HG02678 (cell line): Measurements from ENCODE around the gene PLCB4.
"Not testable (repeated sequence)": the region's sequence is repeated elsewhere in the genome, so short reads cannot be mapped to it uniquely, and the experiment has no call there.

Experiments
- ATAC-seq: cut with Tn5 transposase; IDR thresholded peaks from one replicate; pipeline ENCODE4 v1.9.1; 2021; ENCODE audit warnings: mild to moderate bottlenecking, moderate library complexity; ENCODE audit not compliant: unreplicated experiment

The PLCB4 gene

DNA sequence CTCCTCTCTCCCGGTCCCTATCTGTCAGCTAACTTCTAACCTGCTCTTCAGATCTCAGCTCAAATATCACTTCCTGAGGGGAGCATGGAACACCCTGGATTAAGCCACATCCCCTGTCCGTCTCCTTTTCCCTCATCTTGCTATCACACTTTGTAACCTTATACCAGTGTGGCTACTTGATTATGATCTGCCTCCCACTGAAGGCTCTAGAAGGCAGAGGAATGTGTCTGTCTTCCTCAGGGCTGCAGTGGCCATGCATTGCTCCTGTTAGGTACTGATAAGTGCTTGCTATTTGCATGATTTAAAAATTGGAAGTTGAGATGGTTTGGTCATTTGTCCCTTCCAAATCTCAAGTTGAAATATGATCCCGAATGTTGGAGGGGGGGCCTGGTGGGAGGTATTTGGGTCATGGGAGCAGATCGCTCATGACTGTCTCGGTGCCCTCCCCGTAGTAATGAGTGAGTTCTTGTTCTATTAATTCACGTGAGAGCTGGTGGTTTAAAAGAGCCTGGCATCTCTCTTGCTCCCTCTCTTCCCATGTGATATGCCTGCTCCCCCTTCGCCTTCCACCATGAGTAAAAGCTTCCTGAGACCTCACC, 71.4 kb downstream of the PLCB4 start:
- ATAC-seq, result no peak

DNA sequence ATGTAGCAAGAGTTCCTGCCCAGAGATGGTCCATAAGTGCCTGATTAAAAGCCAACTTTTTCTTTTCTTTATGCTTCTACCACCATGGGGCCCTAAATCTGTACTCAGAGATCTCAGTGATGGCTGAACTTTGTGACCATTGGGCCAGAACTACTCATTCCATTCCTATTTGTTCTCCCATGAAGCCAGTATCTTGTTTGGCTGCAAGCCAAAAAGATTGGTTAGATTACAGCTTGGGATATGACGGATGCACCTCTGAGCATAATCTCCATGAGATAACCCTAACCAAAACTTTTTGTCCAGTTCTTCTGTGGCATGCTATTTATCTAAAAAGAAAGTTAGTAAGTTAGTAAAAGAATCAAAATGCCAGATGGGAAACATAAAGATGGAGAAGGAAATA, 72.2 kb downstream of the PLCB4 start:
- ATAC-seq, result no peak

DNA sequence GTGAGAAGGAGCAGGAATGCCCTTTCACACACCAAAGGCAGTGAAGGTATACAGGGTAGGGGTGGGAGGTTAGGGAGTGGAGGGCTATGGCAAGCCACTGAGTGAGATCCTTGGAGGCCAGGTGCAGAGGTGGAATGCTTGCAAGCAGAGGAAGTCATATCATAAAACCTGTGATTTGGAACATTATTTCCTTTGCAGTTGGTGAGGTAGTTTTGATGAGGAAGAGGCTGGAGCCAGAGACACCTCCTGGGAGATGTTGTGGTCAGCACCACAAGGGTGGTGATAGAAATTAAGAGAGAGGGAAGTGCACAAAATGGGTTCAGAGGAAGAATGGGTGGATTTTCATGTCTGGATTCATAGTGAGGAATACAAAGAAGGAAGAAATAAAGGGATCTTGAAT, 73.0 kb downstream of the PLCB4 start:
- ATAC-seq, result no peak

DNA sequence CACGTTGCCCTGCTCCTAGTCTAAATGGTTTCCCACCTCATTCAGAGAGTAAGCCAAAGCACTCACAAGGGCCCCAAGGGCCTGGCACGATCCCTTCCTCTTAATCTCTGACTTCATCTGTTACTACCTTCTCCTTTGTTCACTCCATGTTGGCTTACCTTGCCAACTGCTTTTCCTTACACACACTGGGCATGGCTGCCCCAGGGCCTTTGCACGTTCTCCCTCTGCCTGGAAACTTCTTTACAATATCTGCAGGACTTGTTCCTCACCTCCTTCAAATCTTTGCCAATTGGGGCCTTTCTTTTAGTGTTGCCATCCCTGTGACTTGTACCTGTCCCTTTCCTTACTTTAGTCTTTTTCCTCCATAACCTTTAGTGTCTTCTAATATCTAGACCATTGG, 73.9 kb downstream of the PLCB4 start:
- ATAC-seq, result no peak

DNA sequence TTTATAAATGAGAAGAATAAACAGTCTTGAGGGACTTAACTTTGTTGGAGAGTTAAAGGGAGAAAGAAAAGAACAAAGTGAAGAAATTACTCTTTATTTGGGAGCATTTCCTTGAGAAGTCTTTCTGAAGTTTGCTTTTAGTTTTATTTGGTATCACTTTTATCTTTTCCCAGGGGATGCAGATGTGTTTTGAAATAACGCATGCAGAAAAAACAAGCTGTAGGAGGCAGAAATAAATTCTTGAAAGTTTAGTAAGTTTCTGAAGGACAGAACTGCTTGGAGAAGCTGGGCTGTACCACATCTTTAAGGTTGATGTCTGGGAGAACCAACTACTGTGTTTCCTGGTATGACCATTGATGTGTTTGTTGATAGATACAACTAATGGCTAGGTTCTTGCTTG, 75.0 kb downstream of the PLCB4 start:
- no peak for ATAC-seq

DNA sequence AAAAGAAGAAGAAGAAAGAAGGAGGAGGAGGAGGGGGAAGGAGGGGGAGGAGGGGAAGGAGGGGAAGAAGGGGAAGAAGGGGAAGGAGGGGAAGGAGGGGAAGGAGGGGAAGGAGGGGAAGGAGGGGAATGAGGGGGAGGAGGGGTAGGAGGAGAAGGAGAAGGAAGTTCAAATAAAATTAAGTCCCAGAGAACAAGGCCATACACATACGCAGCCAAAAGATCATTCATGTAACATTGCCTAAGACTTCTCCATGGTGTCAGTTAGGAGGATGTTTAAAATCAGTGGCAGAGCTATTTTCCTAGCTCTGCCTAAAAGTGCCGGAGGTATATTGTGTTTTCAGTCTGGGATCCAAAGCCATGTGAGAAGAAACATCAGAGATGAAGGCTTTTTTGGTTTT, 75.8 kb downstream of the PLCB4 start:
- ATAC-seq, result no peak

DNA sequence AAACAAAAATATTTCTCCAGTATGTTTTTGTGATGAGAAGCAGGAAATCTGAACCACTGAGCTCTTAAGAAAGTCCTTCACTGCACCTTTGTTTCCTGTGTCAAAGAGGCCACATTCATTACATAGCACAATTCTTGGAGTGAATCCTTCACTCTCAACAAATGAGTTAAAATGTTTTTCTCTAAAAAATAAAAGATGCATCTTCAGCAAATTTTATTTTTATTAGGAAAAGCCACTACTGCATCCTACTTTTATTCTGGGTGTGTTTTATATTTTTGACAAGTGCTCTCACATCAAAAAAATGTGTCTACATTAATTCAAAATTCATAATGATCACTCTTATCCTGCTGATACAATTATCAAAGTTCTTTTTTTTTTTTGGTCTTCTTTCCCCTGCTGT, 76.3 kb downstream of the PLCB4 start:
- no peak for ATAC-seq

DNA sequence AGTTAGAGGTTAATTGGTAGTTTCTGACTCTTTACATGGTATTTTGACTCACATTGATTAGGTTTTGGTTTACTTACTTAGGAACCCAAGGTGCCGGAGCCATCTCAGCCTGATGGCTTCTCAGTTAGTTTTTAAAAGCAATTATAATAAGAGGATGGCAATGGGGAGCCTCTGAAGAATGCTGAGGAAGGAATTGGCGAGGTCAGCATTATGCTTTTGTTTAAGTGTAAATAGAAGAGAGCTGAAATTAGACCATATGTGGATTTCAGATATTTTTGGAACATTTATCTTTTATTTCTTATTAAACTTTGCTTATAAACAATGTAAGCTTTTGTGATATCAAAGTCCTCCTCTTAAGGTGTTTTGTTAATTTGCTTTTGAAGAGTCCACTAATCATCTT, 77.8 kb downstream of the PLCB4 start:
- ATAC-seq, result no peak

DNA sequence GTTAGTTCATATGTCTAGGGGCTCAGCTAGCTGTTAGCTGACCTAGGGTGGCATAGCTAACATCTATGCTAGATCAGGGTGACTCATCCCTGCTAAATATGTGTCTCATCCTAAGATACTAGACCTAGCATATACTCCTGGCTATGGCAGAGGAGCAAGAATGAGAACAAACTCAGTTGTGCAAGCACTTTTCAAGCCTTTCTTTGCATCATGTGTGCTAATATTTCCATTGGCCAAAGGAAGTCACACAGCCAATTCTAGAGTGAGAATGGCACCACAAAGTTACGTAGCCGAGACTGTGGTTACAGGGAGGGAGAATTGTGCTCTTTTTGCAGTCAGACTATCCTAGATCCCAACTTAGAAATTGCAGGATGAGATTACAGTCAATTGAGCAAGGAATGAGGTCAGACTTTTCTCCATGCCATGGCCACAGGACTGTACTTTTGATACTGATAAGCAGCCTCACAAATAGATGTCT, 78.7 kb downstream of the PLCB4 start:
- no peak for ATAC-seq

DNA sequence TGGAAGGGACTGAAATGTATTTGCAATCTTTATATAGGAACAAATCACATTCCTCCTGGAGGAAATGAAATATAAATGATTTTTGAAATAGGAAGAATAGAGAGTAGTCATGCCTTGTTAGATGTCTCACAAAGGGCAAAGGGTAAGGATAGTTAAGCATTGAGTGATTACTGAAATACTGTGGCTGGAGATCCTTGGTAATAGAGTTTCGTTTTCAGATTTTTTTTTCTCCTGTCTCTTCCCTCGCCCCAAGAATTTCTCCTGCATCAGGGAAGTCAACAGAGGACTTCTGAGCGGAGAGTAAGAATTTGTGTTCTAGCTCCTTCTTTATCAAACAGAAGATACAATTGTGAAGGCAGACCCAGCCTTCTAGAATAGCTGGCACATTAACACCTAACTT, 79.4 kb downstream of the PLCB4 start:
- no peak for ATAC-seq

DNA sequence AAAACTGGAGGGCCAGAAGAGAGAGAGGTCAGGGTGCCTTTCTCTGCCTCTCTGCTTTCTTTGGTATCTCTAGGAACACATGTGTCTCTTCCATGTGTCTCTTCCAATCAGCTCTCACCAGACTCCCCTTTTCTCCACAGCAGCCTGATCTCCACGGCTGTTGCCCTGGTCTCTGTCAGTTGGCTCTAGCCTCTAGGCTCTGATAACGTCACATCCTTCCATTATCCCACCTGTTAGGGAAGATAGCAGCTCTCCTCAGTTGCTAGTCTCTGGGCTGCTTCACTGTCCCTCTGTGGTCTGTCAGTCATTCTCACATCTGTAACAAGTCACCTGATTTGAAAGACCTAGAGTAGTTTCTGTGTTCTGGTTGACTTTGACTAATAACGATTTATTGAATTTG, 80.2 kb downstream of the PLCB4 start:
- no peak for ATAC-seq

DNA sequence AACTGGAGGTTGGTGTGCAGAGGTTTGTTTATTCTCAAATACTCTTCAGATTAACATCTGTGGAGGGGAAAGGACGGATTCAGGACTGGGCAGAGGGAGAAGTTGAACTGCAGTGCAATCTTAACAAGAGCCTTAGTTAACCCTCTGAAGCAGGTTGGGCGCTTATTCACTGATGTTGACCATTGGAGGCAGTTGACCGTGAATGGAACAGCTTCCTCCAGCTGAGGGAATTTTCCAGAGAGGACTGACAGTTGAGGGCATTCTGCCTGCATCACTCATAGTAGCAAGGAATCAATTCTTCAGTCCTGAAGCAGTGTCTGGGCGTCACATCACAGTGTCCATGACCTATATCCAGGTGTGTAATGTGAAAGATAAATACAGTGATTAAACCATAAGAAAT, 80.9 kb downstream of the PLCB4 start:
- ATAC-seq, result no peak

DNA sequence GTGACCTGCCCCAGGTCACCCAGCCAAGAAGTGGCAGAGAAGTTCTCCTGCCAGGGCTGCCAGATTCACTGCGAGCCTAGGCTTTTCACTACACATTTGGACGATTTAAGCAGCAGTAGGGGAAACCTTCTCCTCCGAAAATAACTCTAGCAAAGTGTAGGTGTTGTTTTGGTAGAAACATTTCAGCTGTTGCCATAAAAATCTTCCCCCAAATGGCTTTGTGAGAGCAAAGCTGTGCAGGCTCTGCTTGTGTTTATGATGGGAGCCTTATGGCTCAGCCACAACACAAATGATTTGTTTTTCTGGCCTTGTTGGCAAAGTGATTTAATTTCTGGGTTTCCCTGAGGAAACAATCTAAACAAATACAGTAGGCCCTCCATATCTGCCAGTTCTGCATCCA, 81.8 kb downstream of the PLCB4 start:
- ATAC-seq, result no peak

DNA sequence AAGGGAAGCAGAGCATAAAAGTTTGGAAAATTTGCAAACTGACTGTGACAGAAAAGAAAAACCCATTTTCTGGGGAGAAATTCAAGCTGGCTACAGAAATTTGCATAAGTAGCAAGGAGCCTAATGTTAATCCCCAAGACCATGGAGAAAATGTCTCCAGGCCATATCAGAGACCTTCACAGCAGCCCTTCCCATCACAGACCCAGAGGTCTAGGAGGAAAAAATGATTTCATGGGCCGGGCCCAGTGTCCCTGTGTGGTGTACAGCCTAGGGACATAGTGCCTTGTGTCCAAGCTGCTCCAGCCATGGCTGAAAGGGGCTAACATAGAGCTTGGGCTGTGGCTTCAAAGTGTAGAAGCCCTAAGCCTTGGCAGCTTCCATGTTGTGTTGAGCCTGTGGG, 83.3 kb downstream of the PLCB4 start:
- not testable (repeated sequence) for ATAC-seq

DNA sequence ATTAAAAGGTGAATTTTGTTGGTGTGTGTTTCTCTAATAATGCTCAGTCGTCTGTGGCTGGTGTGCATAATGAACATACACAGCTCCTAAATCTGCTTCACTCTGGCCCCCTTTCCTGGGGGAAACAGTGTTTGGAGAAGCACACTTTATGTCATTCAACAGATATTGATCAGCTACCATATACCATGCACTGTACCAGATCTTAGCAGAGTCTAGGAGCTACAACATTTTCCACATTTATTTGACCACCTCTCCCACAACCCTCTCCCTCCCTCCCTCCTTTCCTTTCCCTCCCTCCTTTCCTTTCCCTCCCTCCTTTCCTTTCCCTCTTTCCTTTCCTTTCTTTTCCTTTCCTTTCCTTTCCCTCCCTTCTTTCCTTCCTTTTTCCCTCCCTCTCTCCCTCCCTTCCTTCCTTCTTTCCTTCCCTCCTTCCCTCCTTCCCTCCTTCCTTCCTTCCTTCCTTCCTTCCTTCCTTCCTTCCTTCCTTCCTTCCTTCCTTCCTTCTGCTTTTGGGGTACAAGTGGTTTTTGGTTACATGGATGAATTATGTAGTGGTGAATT, 85.7 kb downstream of the PLCB4 start:
- ATAC-seq, result no peak

DNA sequence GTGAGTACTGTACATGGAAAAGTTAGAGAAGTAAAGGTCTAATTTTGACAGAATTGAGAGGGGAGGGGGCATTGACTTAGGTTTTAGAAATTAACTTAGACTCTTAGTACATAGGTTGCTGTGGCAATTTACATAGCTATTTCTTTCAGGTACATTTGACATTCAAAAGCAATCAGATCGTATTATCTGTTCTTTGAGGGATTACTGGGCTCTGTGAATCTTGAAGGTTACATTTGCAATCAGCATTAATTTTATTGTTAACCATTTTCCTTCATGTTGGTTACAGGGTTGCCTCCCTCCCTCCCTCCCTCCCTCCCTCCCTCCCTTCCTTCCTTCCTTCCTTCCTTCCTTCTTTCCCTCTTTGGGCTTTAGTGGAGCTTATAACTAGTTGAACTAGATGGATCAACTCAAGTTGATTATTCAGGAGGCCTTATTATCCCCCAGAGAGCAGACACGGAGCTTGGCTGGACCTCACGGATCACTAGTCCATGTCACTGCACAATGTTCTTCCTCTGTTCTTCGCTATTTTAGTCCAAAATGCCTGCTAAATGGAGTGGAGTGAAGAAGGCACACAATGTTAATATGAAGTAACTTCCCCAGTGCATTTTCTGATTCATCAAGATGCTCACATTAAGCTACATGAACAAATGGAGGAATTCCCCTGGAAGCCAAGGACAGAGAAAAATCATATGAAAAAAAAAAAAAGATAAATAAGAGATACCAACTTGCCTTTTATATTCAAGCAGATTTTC, 87.8 kb downstream of the PLCB4 start:
- ATAC-seq, result no peak

DNA sequence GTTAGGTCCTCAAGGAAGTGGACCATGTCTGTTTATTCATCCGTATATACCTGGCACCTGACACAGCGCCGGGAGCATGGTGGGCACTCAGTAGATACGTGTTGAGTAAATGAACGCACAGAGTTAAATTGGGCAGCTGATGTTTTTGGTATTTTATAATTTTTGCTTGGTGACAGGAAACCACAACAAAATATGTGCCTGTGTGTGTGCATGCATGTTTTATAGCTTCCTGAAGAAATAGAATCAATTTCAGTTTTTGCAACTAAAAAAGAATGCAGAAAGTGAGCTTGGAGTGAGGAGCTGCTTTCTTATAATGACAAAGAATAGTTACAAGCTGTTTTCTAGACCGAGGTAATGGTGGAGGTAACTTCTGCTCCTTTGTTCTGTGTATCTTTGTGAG, 91.4 kb downstream of the PLCB4 start:
- ATAC-seq, result no peak

DNA sequence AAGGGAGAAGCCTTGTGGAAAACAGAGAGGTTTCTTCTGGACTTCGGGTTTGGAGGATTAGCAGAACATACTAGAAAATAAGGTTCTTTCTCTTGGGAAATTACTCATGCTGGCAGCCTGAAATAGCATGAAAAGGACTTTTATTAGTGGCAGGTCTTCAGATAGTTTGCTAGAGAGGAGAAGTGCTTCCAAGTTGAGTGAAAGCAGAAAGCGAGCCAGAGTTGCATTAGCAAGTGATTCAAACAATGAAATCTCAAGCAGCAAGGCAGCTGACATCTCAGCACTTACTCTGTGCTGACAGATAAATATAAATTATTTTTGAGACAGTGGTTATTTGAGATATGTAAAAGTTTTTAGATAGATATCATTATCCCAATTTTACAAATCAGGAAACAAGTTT, 91.9 kb downstream of the PLCB4 start:
- ATAC-seq, result no peak

DNA sequence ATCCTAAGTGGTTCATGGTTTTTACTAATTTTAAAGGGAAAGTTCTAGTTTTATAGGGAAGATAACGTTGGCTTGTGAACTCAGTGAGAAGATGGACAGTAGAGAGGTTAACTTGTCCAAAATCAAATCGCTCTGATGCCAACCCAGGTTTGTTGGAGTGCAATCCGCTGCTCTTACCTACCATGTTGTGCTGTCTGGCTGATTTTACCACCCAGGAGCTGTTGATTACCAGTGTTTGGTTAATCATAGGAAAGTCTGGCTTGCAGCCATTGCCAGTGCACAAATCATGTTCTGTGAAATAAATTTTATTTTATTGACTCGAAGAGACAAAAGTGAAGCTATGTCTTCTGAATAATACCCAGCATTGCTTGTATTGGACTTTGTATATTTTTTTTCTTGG, 92.4 kb downstream of the PLCB4 start:
- ATAC-seq, result no peak

DNA sequence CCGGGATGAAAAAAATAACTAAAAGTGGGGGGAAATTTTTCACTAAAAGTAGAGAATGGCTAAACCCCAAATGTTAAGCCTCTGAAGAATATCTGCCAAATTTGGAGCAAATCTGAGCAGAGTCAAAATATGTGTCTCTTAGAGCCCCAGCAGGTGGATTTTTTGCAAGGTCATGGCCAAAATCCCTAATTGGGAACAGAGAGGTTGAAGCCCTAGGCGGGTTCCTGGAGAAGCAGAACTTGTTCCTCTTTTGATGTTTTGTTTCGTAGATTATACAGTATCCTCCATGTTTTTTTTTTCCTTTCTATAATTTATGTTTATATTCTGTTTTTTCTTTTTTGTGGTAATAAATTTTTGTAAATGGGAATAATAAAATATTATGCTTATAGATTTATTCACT, 94.4 kb downstream of the PLCB4 start:
- no peak for ATAC-seq

DNA sequence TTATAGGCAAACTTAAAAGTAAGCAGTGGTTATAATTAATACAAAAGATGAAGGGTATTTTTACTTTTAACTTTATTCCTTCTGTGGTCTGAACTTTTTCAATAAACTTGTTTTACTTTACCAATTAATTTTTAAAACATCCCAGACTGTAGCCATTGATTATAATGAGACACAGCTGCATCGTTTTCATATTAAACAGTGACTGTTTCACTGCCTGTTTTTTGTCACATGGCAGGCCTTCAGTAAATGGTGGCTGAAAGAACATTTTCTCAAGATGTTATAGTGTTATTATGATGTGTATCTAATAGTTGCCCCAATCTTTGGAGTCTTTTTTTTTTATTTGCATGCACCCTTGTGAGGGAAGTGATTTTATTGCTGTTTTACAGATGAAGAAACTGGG, 95.1 kb downstream of the PLCB4 start:
- no peak for ATAC-seq

DNA sequence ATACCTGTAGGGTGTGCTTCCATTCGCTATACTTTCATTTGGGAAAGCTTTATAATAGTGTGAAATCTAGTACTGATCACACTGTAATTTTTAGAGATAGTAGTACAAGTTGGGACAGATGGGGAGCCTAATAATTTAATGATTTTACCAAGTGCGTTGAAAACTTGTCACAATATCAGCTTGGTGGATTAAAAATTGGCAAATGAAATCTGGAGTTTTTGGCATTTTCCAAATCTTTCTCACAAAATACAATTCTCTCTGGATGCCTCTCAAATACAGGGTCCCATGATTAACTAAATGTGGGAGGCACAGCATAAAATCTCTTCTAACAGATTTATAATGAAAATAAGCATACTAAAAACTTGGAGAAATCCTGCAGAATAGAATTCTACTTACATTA, 96.4 kb downstream of the PLCB4 start:
- no peak for ATAC-seq
